VCaP (cell line): Measurements from ENCODE around the gene ABTB2.

Experiments used
- H3K27ac ChIP-seq: fragments of 450-650 bp; 2 replicates; pipeline ENCODE4 v1.5.1; 2017
- CTCF ChIP-seq: fragments of 450-650 bp; conservative IDR thresholded peaks from 2 replicates; pipeline ENCODE4 v1.5.1; 2017; ENCODE audit warnings: mild to moderate bottlenecking, moderate library complexity

ABTB2 gene

GRCh38 chr11:34150494-34151151 is 207.2 kb downstream of the ABTB2 start:
- H3K27ac ChIP-seq = peak overlapping the region; percentile 26; the same call in 1 of the 2 replicates
- no peak for TF ChIP-seq CTCF

- TF ChIP-seq CTCF = peak; percentile 67
- no peak overlapping the region for H3K27ac ChIP-seq
Measured at GRCh38 chr11:34149786-34150185, 208.0 kb downstream of the ABTB2 start.

- no peak for TF ChIP-seq CTCF
- no peak overlapping the region for H3K27ac ChIP-seq
Measured at GRCh38 chr11:34149274-34149673, 208.5 kb downstream of the ABTB2 start.

- H3K27ac ChIP-seq = no peak overlapping the region
- no peak for TF ChIP-seq CTCF
Measured at GRCh38 chr11:34148504-34149165, 209.2 kb downstream of the ABTB2 start.

GRCh38 chr11:34147581-34147980 is 210.2 kb downstream of the ABTB2 start:
- TF ChIP-seq CTCF = no peak
- H3K27ac ChIP-seq = no peak overlapping the region

GRCh38 chr11:34146866-34147265 is 210.9 kb downstream of the ABTB2 start:
- no peak for TF ChIP-seq CTCF
- no peak overlapping the region for H3K27ac ChIP-seq

GRCh38 chr11:34146411-34146810 is 211.4 kb downstream of the ABTB2 start:
- no peak overlapping the region for H3K27ac ChIP-seq
- no peak for TF ChIP-seq CTCF
